Kidney epithelial cell (primary cell): Measurements from ENCODE around the gene COLGALT1. TPM values are rescaled to one million over a fixed set of nuclear protein-coding genes. Genes with fewer than 3 reads are reported as not detected.

ENCODE experiments used
- DNase-seq: peaks from one replicate; pipeline ENCODE4 v3.0.0-alpha.2; 2010; ENCODE audit warnings: low read depth
- H3K27me3 ChIP-seq: 2 replicates; pipeline ENCODE4 v1.6.0; 2011; ENCODE audit warnings: low read length; ENCODE audit not compliant: control insufficient read depth, insufficient read depth
- H3K36me3 ChIP-seq: 2 replicates; pipeline ENCODE4 v1.5.1; 2011; ENCODE audit warnings: low read length; ENCODE audit not compliant: control insufficient read depth, insufficient read depth
- H3K4me3 ChIP-seq: 2 replicates; pipeline ENCODE4 v1.5.1; 2011; ENCODE audit warnings: low read depth, mild to moderate bottlenecking, control low read depth, low read length
- CTCF ChIP-seq: IDR thresholded peaks from 2 replicates; pipeline ENCODE4 v1.5.1; 2011; ENCODE audit warnings: mild to moderate bottlenecking, moderate library complexity, low read length, control low read depth, inconsistent platforms; ENCODE audit not compliant: insufficient read depth, poor library complexity, severe bottlenecking
- total RNA-seq: library from RNA; depleted of rRNA; stranded (reverse); fragments of >200 nt; gene quantifications from 2 replicates; pipeline ENCODE4 v1.2.3, GENCODE V29; 2015

The COLGALT1 gene
- total RNA-seq, 1 donor from 2014 or later, result 68.4 TPM

- DNase-seq, result no peak
- no peak for TF ChIP-seq CTCF
- Histone ChIP-seq H3K36me3 (no peaks in the 10 kb centered on the region), H3K4me3 (no peak overlapping the region), H3K27me3 (peaks cover 23% of the 10 kb centered on the region)
These were observed 59.0 kb downstream of the COLGALT1 start for GRCh38 chr19:17614476-17614875.

GRCh38 chr19:17615889-17616685 lies 60.6 kb downstream of the COLGALT1 start:
- no peak for TF ChIP-seq CTCF
- Histone ChIP-seq H3K4me3 (no peak overlapping the region), H3K27me3 (peaks cover 23% of the 10 kb centered on the region), H3K36me3 (no peaks in the 10 kb centered on the region)
- DNase-seq, result no peak

- H3K36me3 ChIP-seq, result no peaks in the 10 kb centered on the region
- H3K27me3 ChIP-seq, result peaks cover 23% of the 10 kb centered on the region
- DNase-seq, result no peak
- H3K4me3 ChIP-seq, result no peak overlapping the region
- no peak for TF ChIP-seq CTCF
These were observed 61.2 kb downstream of the COLGALT1 start for GRCh38 chr19:17616686-17616960.

- Histone ChIP-seq H3K36me3 (no peaks in the 10 kb centered on the region), H3K4me3 (no peak overlapping the region), H3K27me3 (peaks cover 21% of the 10 kb centered on the region)
- no peak for TF ChIP-seq CTCF
- no peak for DNase-seq
These were observed 61.7 kb downstream of the COLGALT1 start for GRCh38 chr19:17616961-17617806.

- no peak for DNase-seq
- peaks cover 18% of the 10 kb centered on the region for H3K27me3 ChIP-seq
- H3K36me3 ChIP-seq, result no peaks in the 10 kb centered on the region
- no peak overlapping the region for H3K4me3 ChIP-seq
- TF ChIP-seq CTCF, result no peak
These were observed 62.4 kb downstream of the COLGALT1 start for GRCh38 chr19:17617807-17618192.
